ENCODE data around the gene TP53TG5.
A peak's percentile ranks its signal among the peaks of the same experiment; 100 is the strongest.
"Not testable (repeated sequence)": the region's sequence is repeated elsewhere in the genome, so short reads cannot be mapped to it uniquely, and the experiment has no call there.

The TP53TG5 gene

DNA sequence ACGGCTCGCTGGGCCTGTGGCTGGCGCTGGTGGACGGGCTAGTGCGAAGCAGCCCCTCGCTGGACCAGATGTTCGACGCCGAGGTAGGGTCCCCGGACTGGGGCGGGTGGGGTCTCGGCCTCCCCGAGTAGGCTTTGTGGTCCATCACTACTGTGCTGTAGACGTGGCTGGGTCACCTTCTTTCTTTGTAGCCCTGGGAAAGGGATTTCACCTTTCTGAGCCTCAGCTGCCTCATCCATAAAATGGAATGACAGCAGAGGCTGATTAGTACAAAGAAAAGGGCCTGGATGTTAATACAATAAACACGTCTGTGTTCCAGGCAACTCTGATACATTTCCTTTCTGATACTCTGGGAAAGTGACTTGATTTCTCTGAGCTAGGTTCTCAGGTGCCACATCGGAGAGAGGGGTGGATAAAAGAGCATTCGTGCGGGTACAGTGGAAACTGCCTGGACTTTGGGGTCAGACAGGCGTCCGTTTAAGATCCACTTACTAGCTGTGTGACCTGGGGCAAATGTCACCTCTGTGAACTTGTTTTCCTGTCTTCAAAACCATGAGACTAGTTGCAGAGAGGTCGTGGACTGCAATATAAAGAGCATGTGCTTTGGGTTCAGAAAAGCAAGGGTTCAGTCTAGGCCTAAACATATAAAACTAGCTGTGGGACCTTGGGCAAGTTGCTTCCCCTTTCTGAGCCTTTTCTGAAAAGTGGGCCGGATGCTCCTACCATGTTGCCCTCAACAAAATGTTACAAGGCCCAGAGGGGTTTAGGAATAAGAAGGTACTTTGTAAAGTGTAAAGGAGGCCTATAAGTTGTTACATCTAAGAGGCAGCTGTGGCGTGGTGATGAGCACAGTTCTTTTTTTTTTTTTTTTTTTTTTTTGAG lies 14.3 kb downstream of the TP53TG5 start:
- no peak for DNase-seq

GRCh38 chr20:45362804-45363610 lies 15.1 kb downstream of the TP53TG5 start, which contains the start of gene SYS1:
Gene SYS1, plus strand, starts transcription at chr20:45363156. Its CDS starts 376 bp downstream, at chr20:45363532.
- peak; percentile 81 for DNase-seq

DNA sequence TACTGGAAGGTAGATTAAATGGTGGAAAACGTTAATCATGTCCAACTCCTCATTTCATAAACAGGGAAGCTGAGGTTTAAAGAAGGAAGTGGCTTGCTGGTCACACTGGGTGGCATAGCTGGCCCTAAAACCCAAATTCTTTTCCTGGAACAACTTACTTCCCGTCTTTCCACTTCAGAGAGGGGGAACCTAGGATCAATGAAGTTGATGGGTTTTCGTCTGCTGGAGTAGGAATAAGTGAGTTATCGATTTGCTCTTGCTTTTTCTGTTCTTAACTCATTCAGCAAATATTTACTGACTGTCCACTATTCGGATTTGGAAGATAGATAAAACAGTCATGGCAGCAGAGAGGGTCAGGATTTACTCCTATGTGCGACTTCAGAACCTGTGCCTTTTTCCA lies 16.3 kb downstream of the TP53TG5 start:
- no peak for DNase-seq

DNA sequence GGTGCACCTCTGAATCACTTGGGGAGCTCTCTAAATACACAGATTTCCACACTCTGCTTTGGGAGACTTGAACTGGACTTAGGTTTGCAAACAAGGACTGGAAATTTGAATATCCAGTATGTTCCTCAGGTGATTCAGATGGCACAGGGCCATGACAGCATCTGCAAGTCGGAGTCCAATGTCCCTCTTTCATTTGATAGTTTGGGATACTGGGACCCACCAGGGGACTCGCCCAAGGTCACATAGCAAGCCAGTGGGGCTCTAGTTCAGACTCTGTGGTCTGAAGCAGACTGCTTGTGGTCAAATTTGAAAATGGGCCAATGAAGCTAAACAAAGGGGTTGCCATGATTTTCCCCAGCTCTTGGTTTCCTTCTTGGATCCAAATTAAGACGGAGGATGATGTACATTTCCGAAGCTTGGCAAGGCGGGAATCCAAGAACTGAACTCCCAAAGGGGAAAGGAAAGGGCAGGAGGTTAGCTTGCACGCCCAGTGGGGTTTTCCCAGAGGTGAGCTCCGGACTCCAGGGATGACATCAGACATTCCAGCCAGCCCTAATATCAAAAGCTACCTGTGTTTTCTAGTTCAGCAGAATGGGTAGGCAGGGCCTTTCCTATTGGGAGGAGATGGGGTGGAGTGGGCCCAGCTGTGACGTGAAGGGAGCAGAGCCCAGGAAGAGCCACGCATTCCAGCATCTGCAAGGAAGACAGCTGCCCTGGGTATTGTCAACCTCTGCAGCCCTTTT lies 18.5 kb downstream of the TP53TG5 start:
- no peak for DNase-seq

GRCh38 chr20:45359069-45359405 lies 19.1 kb downstream of the TP53TG5 start:
- no peak for DNase-seq

DNA sequence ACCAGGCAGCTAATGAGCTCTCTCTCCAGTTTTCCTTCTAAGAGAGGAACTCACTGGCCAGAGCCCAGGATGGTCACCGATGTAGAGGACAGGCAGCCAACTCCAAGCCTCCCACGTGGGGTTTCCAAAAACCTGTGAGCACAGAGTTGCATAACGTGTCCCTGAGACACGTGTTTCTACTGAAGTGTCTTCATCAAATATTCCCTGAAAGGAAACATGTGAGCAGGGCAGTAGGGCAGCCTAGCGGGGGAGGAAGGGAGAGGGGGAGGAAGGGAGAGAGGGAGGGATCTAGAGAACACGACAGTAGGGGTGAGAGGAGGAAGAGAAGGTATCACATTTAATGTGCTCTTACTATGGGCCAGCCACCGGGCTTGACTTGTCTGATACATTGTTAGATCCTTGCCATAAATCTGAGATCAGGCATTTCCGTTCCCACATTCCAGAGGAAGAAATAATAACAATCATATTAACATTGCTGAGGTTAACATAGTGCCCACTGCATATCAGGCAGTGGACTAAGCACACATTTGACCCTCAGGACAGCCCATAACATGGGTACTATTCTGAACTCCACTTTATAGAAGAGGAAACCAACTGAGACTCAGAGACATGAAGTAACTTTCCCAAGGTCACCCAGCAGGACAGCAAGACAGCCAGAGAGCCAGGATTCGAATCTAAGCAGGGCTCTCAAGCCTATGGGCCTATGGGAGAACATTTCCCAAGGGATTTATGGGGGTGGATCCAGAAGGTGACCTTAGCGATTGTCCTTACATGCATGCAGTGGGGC lies 19.6 kb downstream of the TP53TG5 start:
- no peak for DNase-seq

DNA sequence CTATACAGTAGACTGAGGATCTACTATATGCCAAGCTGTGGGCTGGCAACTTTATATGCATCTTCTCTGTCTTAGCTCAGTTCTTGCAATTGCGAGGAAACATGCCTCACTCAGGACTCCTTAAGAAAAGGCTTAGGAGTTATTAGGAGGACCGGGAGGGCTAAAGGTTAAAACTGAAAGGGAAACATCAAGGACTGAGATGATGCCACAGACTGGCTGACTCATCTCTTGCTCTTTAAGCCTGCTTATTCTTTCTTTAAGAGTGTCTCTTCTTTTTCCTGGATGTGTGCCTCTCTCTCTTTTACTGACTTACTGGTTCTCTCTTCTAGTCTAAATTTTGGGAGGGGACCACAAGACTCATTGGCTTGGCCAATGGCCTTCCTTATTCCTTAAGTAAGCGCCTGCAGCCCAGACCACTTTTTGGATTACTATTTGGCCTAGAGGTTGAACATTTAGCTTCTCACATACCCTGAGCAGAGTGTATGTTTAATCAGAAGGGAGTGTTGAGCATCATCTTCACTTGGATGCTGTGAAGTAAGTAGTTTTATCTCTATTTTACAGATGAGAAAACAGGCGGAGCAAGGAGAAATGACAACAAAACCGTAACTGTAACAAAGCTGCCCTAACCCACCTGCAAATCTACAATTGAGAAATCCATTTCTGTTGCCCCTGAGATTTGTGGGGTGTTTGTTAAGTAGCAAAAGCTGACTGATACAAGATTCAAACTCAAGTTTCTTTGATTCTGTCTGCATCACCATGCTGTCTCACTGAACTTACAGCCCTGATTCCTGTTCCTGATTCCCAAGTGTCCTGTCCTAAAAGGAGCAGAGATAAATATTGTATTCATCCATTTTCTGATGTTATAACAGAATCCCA lies 22.7 kb downstream of the TP53TG5 start:
- no peak for DNase-seq

- DNase-seq, result no peak
Measured at GRCh38 chr20:45354423-45355208, 23.5 kb downstream of the TP53TG5 start.

DNA sequence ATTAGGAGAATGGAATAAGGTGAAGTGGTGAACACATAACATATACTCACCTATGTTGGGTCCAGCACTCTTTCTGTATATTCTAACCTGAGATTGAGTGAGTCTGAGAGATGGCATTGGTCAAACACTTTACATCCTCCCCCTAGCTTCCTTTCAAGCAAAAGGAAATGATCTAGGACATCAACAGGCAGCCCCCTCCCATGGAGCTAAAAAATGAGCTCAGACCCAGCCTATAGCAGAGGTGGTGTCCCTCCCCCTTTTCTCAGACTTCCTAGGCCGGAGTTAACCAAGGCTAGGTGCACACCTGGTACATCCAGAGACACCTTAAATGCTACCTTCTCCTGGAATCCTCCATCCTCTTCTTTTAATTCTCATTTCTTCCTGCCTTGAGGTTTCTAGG lies 24.4 kb downstream of the TP53TG5 start:
- no peak for DNase-seq

DNA sequence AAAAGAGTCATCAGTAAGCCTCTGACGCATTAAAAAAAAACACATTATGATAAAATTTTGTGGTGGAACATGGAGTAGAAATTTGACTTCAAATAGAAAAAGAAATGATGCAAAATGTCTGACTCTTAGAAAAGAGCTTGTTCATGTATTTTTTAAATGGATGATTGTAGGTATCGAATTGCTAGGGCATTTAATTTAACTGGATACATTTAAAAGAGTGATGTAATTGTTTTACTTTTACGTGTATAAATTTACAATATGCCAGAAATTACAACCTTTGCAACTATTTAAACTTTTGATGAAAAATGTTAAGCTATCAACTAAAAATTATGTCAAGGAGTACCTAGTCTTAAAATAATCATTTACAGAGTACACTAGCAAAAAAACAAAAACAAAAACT lies 25.4 kb downstream of the TP53TG5 start:
- DNase-seq, result no peak

DNA sequence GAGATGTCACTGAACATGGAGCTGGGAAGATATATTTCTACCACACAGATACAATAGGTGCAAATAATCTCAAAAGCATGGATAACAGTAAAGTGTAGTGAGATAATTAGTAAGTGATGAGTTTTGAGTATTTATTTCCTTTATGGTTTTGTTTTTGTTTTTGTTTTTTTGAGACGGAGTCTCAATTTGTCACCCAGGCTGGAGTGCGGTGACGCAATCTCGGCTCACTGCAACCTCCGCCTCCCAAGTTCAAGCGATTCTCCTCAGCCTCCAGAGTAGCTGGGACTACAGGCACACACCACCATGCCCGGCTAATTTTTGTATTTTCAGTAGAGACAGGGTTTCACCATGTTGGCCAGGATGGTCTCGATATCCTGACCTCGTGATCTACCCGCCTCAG lies 27.3 kb downstream of the TP53TG5 start:
- DNase-seq, result not testable (repeated sequence)

GRCh38 chr20:45350217-45350616 lies 27.9 kb downstream of the TP53TG5 start:
- DNase-seq, result no peak

GRCh38 chr20:45347936-45348778 lies 30.0 kb downstream of the TP53TG5 start, which contains the start of gene SDC4:
Gene SDC4, minus strand, starts transcription at chr20:45348424. Its CDS starts 40 bp downstream, at chr20:45348384.
- DNase-seq, result peak; percentile 34

GRCh38 chr20:45347297-45347935 lies 30.7 kb downstream of the TP53TG5 start:
- no peak for DNase-seq

DNA sequence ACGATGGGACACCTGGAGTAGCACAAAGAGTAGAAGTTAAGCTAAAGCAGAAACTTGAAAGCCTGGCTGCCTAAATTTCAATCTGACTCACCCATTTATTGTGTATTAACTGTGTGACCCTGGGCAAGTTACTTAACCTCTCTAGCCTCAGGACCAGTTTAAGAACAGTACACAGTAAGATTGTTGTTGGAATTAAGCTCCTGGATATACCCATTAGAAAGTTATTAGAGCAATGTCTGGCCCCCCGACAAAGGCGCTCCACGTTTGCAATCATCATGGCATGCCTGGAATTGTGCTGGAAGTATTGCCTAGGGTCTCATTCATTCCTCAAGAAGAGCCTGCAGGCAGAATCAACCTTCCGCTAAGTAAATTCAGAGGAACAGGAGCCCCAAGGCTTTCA lies 31.3 kb downstream of the TP53TG5 start:
- no peak for DNase-seq

GRCh38 chr20:45346291-45346718 lies 31.8 kb downstream of the TP53TG5 start:
- no peak for DNase-seq

DNA sequence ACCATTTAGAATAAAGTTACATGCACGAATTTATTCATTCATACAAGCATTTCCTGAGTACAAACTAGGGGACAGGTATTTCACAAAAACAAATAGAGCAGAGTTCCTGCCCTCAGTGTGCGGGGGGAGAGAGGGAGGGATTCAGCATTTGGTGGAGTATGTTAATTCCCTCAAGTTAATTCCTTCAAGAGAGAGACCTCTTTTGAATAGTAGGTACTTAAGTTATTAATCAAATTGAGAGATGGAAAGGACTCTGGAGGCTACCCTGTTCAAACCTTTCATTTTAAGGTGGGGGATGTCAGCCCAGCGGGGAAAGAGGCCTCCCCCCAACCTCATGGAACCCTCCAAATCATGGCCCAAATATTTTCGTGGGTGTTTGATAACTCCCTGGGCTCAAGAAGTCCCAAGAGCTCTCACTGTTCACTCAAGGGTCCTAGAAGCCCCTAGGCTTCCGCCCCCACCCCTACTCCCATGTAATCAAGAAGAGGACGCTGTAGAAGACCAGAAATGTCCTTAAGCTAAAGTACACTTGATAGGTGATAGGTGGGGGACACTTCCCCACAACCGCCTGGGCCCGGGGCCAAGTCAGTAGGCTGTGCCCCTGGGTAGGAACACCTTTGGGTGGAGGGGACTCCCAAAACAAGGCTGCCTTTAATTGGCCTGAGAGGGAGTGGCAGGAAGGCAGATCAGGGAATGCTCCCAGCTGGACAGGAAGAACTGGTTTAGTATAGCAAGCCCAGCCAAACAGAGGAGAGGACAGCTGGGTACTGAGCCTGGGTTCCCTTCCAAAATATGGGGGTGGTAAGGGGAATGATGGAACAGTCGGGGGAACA lies 32.8 kb downstream of the TP53TG5 start:
- no peak for DNase-seq
